Fibroblast of gingiva (primary cell): ENCODE measurements around the gene PTTG1IP2.
"Not testable (repeated sequence)": the region's sequence is repeated elsewhere in the genome, so short reads cannot be mapped to it uniquely, and the experiment has no call there.

ENCODE experiments used
- DNase-seq: peaks from one replicate; pipeline ENCODE4 v3.0.0-alpha.2; 2011; ENCODE audit warnings: low read depth

The PTTG1IP2 gene

DNA sequence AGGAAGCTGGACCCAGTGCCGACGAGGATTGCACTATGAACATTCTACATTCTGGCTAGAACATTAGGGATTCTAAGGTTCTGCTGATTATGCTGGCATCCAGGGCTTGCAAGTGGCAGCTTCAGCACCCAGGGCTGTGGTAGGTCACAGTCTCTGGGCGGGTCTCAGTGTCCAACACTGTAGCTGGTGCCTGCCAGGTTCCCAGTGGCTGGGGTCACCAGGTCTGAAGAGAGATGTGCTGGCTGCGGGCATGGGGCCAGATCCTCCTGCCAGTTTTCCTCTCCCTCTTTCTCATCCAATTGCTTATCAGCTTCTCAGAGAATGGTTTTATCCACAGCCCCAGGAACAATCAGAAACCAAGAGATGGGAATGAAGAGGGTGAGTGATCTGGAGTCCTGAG is at the start of gene PTTG1IP2:
Gene PTTG1IP2, plus strand, starts transcription at position 86 of the 400 bp plus-strand sequence. Its CDS starts 148 bp downstream, at position 234.
- DNase-seq = no peak

DNA sequence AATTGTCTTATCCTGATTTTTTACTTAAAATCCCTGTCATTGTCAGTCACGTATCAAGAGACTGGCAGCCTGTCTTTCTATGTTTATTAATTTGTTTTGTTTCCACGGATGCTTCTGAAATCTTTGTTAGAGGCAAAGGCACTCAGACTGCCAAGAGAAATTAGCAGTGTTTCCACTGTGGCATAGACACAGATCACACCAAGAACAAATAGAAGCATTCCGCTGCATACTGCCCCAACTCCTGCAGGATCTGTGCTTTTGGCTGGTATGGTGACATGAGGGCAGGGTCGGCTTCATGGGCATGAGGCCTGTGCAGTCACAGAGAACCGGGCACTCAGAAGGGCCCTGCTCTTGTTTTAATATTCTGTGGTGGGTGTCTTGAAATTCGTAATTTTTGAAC is 47.8 kb upstream of the PTTG1IP2 start:
- DNase-seq = no peak

DNA sequence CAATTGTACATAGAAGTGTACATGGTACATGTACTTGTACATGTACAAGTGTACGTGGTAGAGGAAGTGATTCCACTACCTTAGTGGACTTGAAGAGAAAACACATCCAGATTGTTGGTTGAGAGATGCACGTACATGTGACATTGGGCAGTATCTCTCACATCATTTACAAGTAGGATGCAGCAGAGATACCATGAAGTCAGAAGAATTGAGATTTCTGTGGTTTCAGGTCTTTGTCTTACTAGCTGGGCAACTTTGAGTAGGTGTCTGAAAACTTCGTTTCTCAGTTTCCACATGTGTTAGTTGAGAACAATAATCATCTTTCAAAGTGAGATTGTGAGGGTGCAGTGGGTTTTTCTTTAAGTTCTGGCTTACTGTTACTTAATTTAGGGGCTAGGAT is 44.7 kb upstream of the PTTG1IP2 start:
- DNase-seq = no peak

DNA sequence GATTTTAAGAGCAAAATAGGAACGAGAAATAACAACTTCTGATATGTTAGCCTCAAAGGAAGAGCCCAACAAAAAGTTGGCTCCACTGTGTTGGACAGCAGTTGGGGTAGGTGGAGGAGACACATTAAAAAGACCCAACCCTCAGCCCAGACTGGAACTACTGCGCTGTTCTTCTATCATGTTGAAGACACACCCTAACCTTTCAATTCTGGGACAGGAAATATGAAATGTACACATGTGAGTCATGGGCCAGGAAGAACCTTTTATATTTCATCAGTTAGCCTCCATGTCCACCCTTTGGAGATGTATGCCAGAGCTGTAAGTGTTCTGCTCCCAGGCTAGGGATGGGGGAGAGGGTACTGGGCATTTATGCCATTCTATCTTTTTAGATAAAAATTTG is 44.1 kb upstream of the PTTG1IP2 start:
- DNase-seq = no peak

DNA sequence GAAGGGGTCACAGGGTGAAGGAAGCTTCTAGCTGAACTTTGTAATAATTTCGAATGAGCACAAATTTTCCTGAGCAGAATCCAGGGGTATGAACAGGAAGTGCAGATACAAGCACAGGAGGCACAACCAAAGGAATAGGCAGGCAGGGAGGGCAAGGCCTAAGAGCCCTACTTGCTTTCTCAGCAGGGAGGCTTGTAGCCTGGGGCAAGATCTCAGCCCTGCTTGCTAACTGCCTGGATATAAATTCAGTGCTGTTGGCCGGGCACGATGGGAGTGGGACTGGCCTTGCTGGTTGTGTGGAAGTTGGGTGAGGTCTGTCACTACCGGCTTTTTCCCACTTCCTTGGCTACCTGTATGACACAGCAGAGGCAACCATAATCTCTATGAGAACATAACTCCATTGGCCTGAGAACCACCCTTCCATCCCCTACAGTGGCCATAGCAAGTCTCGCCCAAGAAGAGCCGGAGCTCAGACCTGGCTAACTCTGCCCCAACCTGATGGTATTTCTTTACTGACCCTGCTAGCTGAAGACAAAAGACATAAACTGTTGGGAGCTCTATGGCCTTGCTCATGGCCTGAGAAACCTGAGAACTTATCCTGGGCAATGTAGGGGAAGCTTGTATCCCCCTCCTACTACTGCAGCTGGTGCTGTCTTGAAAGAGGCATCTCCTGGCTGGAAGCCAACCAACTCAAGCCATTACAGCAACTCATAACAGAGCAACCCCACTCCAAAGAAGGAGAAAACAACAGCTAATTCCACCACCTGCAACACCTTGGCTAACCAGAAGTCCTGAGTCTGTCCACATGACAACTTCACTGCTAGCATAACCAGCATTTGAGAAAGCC is 38.6 kb upstream of the PTTG1IP2 start:
- no peak for DNase-seq

DNA sequence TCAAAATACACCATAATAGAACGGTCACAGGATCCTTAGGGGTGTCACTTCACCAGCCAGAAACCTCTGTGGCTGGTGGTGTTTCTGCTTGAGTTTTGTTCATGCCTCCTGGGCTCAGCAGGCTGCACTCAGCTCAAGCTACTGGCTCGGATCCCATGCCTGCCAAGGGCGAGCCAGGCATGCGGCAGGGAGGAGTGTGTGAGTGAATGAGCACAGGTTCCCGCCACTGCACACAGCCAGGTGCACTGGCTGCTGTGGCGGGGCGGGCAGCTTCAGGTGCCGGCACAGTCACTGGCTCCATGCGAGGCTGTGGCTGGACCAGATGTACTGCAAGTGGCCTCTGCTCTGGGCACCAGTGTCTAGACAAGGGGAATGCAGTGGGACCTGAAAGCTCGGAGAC is 36.7 kb upstream of the PTTG1IP2 start:
- no peak for DNase-seq

DNA sequence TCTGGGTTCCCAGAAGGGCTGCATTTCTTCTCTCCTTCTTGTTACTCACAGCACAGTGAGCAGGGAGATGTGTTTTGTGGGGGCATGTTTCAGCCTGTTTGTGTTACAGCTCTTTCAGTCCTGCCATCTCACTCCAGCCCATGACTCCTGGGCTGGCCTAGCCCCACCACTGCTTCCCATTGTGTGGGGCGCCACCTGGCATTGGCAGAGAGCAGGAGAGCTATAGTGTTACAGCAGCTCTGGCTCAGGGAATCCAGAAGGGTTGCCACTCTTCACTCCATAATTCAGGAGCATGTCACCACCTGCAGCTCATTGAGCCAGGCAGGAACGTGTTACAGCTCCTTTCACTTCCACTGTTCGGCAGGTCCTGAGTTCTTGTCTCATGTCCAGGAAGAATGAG is 36.2 kb upstream of the PTTG1IP2 start:
- no peak for DNase-seq

DNA sequence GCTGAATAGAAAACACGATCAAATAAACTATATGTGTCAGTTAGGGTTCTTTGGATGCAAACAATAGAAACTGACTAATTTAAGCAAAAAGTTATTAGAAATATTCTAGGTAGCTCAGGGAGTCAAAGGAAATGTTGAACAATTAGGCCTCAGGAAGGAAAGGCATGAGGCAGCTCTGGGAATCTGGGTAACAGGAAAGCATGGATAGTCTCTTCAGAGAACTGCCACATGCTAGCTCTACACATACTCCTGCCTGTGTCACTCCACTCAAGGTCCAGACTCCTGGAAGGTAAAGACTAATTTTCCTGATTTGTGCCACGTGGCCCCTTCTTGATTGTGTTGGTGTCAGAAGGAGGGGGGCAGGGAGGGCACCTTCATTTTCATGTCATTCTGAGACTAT is 23.8 kb upstream of the PTTG1IP2 start:
- DNase-seq = no peak

DNA sequence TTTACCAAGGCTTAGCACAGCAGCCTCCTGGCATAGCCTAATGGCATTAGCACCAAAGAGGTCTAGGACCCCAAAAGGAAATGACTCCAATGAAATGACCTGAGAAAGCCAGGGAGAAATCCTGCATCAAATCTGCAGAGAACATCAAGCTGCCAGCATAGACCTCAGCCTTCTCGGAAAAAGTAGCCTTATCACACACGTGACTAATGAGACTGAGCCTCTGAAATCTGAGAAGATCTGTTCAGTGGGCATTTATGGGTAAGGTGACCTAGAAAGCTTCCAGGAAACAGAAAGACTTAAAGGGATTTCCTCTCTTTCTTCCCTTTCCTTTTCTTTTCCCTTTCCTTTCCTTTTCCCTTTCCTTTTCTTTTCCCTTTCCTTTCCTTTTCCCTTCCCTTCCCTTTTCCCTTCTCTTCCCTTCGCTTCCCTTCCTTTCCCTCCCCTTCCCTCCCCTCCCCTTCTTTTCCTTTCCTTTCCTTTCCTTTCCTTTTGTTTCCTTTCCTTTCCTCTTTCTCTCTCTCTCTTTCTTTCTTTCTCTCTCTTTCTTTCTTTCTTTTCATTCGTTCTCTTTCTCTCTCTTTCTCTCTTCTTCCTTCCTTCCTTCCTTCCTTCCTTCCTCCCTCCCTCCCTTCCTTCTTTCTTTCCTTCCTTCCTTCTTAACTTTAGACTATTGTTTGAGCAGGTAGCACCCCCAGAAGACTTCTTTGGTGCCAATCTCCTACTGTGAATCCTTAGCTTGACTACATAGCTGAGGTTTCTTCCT is 23.1 kb upstream of the PTTG1IP2 start:
- no peak for DNase-seq

DNA sequence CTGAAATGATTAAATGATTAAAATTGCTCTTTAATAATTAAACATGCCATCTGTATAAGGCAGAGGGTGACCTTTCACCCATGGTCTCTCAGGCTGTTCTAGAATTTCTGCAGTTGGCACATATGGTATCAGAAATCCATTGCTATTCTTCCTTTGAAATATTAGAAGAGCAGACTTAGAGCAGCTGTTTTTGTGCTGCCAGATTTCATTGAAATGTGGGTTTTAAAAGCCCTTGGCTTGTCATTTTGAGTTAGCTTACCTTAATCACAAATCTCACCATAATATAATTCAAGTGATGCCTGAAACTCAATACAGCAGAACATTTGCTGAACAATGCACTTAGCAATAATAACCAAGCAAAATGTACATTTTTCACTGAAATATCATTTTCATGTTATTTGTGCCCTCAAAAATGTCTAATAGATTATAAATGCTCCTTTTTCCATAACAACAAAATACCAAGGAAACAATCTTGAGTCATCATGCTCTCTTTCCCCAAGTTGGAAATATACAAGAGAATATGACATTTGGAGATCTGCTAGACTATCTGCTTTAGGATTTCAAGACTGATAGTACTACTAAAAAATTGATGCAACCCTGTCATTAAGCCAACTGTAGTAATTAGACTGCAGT is 16.1 kb upstream of the PTTG1IP2 start:
- peak; percentile 91 for DNase-seq

DNA sequence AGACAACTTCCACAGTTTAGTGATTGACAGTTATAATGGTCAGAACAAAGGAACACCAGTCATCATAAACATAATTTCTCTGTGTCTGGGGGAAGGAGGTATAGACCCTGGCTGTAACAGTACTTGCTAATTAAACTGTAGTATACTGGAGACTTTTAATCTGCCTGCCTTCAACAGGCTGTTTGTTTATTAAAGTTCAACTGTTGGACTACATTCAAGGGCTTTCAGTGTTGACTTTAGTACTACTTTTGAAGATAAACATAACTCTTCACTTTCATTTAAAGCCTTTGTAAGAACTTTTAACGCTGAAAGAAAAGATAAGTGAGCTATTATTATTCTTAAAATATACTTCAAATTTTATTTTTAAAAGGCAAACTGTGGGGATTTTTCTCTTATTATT is 15.5 kb upstream of the PTTG1IP2 start:
- no peak for DNase-seq

DNA sequence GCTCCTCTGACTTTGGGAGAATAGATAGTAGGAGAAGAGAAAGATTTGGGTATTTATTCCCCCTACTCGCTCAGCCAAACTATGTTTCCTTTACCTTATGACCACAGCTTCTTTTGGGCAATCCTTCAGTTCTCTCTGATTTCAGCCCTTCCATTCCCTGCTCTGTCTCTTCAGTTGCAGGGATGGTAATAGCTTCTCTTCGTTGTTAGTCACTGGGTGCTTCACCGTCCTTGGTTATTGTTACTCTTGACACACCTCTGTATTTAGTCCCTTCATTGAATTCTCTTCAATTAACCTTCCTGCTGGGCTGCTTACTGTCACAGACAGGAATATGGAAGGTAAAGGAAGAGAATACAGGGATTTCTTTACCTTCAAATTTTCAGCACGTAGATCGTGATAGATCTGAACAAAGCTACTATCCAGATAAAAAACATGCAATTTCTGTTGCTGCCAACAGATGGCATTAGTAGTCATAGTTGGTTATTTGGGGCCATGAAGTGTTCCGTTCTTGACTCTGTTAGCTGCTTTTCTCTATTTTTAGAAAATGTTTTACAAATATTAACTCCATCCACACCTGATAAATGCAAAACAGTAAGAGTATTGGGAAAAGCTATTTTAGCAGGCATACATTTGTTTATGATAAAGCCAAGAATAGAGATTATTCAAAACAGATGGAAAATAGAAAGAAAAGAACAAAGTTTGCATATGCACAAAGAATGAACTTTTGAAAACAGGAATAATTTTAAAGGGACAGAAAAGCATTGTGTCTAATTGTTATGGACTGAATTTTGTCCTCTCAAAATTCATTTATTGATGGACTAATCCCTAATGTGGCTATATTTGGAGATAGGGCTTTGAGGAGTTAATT is 14.0 kb upstream of the PTTG1IP2 start:
- peak; percentile 51 for DNase-seq

DNA sequence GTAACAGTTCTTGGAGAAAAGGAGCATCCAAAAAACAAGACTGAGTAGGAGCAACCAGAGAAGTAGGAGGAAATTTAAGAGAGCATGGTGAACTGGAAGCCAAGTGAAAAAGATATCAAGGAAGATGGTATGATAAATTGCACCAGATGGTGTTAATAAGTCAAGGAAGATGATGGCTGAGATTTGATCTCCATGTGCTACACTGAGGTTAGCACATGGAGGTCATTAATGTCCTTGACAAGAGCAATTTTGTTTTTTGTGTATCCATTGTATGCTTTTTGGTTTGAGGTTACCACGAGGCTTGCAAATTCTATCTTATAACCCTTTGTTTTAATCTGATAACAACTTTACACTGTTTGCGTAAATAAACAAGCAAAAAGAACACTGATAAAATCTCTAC is 11.3 kb upstream of the PTTG1IP2 start:
- DNase-seq = no peak

DNA sequence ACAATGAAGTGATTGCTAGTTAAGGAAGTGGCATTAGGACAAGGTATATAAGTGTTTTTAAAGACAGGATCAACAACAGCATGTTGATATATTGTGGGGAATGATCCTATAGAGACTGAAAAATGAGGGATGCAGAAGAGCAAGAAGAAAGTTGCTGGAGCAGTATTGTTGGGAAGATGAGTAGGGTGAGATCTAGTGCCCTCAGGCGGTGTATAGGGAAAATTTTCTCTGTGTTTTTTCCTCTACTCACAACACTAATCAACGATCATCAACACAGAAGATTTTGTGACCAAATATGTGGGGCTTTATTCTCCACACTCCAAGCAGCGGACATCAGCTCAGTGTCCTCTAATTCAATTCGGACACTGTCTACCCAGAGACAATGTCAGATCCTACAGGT is 9.6 kb upstream of the PTTG1IP2 start:
- DNase-seq = no peak

DNA sequence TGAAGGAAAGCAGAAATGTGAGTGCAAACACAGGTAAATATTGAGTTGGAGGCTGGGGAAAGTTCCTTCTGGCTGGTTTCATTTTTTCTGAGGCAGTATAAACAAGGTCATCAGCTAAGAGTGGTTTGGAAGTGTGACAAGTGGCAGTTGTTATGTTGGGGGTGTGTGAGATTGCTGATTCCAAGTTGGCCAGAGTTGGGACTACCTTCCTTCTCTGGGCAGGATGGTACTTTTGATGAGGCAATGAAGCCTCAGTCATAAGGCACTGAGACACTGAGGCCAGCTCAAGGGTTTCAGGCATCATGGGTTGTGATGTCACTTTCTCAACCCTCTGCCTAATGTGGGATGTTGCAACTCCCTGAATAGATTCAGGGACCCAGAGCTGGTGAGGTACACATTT is 8.2 kb upstream of the PTTG1IP2 start:
- DNase-seq = peak; percentile 58

DNA sequence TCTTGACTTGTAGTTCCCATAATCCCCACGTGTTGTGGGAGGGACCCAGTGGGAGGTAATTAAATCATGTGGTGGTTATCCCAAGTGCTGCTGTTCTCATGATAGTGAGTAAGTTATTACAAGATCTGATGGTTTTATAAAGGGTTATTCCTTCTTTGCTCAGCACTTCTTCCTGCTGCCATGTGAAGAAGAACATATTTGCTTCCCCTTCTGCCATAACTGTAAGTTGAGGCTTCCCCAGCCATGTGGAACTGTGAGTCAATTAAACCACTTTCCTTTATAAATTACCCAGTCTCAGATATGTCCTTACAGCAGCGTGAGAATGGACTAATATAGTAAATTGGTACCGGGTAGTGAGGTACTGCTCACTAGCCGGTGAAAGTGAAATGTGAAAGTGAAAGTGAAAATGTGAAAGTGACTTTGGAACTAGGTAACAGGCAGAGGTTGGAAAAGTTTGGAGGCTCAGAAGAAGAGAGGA is 6.2 kb upstream of the PTTG1IP2 start:
- DNase-seq = not testable (repeated sequence)

DNA sequence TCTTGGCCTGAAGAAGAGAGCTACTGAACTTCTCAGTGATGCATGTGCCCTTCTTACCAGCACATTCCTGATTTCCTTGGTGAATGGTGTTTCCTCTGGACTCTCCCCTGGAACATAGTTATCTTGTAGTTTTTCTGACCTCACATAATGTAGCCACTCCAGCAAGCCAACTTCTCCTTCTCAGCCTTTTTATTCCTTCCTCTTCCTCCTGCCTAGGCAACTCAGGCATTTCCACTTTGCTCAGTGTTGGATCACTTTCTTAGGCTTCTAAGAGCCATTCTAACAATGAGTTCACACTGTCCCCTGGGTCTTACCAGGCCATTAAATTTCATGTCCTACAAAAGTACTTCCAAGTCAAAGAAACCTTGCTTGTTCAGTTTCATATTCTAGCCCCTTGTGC is 3.6 kb upstream of the PTTG1IP2 start:
- DNase-seq = no peak

DNA sequence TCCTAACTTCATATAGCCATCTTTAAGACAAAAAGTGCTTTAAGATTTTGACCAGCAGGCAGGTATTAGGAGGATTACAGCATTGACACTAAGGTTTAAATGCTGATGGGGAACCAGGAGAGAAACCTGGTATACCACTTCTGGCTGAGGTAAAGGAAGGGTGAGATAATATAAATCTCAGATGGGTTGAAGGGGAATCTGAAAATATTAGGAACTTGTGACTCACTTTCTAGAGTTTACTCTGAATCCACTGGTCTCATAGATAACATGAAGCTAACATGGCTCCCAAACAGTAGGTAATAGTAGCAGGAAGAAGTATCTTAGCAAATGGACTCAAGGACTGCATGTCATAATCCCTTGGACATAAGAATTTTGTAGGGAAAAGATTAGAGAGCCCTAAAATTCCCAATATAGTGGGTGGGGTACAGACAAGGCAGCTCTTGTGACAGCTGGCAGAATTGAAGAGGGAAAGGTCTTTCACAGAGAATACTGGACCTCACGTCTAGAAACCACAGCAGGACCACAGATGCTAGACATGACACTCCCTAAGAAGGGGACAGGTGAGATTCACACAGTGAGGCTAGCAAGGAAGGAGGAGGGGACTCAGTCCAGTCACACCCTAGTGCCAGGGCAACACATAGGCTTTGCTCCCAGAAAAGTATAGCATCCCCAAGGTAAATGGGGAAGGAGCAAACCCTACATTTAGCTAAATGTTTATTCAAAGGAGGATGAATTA is 3.5 kb downstream of the PTTG1IP2 start:
- no peak for DNase-seq

DNA sequence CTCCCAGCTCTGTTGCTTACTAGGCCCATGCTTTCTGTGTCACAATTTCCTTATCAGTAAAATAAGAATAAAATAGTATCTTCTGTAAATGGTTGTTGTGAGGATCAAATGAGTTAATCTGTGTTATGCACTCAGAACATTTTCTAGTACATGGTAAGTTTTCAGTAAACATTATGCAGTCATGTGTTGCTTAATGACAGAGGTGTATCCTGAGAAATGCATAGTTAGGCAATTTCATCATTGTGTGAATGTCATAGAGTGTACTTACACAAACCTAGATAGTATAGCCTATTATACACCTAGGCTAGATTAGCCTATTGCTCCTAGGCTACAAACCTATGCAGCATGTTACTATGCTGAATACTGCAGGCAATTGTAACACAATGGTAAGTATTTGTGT is 4.4 kb downstream of the PTTG1IP2 start:
- DNase-seq = no peak

DNA sequence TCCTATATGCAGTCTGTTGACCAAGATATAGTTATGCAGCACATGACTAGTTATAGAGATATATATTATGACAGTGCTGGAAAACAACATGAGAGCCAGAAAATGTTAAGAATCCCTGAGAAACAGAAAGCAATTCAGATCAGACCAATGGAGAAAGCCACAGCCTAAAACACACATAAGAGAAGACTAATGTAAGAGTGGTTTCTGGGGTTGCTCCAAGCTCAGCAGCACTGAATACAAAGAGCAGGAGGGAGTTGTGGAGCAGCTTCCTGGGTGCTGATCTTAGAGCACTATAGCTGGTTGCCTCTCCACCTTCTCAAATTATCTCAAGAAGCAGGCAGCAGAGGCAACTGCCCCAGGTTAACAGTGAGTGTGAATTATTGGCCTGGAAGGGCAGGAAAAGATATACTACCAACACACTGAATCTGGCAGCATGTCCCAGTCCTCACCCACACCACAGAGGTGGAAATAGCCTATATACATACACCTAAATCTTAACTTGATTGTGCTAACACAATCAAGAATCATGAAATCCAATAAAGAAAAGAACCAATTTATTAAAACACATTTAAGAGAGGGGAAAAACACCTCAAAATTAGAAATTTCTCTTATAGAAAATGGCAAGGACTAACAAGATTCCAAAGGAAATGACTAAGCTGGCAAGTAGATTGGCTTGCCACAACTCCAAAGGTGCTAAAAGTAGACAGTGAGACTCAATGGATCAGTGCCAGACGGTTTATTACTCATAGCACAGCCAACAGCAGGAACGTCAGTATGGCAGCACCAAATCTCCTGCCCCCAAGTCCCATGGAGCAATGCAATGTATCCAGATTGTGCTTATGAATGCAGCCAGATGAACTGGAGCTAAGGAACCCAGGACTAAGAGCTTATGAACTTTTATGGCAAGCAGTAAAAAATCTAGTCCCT is 5.1 kb downstream of the PTTG1IP2 start:
- DNase-seq = peak; percentile 39
